CD4-positive, alpha-beta T cell treated with Interleukin-15 for 4 hours (primary cell): ENCODE results near the gene TIGD6.
"Not testable (repeated sequence)": the region's sequence is repeated elsewhere in the genome, so short reads cannot be mapped to it uniquely, and the experiment has no call there.

Source experiments
- DNase-seq: peaks from one replicate; pipeline ENCODE4 v3.0.0-alpha.2; 2020; ENCODE audit warnings: low spot score

Gene TIGD6

DNA sequence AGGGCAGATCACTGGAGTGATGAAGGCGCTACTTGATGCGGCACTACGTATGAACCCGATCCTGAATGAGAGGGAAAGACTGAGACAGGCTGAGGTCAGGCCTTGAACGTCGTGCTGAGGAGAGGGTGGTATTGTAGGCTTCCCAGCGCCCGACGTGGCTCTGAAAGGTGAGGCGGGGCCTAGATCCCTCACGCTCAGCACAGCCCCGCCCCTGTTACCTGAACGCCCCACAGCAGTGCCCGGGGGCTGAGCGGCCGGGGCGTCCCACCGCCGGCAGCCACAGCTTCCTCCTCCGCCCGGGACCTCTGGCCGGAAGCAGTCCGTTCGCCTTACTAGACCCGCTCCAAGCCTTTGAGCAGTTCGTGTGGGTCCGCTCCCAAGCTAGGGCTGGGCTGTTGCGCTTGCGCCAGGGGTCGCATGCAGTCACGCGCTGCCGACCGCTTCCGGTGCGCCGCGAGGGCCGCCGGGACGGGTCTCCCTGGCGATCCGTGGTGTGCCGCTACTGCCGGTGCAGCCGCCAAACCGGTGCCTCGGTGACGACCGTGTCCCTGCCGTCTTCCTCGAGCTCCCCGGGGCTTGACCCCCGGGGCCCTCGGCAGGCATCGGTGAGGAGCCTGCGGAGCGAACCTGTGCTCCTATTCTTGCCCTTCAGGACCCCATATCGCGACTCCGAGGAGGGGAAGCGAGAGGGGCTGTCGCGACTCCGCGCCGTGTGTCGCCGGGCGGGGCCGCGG lies at the start of gene TIGD6, which contains the start of gene HMGXB3:
Gene TIGD6 (minus strand): TSS at position 399 of the 734 bp plus-strand sequence. CDS start 4,306 bp downstream, outside the sequence.
Gene HMGXB3 (plus strand): TSS at position 484 of the 734 bp plus-strand sequence. CDS start 4,114 bp downstream, outside the sequence.
- DNase-seq: peak; percentile 88

DNA sequence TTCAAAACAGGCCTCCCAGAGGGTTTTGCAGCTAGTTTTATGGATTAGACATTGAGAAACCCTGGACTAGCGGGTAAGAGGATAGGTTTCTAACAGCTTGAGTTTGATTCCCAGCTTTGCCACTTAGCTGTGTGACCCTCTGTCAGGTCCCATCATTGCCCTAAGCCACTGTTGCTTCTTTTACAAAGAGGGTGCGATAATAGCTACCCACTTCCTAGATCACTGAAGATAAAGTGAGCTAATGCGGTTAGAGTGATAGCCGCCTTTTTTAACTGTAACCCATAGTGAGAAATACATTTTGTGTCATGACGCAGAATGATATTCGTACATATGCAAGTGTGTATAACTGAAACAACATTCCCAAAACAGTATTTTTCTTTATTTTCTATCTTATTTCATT lies 45.6 kb upstream of the TIGD6 start:
- peak; percentile 27 for DNase-seq

DNA sequence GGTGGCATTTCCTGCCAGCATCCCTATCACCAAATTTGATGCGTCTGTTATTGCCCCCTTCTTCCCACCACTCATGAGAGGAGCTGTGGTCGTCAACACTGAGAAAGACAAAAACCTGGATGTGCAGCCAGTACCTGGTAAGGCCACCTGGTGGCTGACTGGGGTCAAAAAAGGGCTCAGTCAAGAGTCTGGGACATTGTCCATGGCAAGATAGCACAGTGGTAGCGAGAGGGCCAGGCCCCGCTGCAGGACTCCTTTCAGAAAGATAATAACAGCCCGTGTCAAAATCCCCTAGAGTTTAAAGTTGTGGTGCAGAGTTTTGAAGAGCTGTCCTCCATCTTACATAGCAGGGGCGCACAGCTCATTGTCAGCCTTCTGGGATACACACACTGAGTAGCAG lies 45.1 kb upstream of the TIGD6 start:
- no peak for DNase-seq

DNA sequence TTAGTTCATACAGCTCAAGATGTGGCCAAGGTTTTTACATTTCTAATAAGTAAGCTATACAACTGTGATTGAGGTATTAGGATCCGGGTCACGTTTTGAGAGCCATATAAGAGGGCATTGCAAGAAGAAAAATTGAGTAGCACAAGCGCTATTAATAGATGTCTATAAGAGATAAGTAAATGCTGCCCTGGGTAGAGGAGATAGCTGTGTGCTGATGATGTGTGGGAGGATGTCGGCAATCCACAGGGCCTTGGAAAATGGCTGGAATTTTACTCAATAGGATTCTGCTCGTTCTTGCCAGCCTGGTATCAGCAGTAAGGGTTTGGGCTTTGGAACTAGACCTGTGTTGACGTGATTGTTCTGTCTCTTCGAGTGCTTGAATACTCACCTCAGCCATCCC lies 44.3 kb upstream of the TIGD6 start:
- no peak for DNase-seq

DNA sequence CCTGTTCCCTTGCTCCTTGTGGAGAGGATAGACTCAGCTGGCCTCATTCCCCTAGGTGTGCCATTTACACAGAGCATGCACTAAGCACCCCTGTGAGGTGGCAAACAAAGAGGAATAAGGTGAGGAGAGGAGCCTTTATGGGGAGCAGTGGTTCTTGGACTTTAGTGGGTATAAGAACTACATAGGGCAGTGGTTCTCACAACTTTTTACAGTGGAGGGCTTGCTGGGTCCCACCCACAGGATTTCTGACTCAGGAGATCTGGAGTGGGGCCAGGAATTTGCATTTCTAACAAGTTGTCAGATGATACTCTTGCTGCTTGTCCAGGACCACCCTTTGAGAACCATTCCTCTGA lies 43.9 kb upstream of the TIGD6 start:
- no peak for DNase-seq

DNA sequence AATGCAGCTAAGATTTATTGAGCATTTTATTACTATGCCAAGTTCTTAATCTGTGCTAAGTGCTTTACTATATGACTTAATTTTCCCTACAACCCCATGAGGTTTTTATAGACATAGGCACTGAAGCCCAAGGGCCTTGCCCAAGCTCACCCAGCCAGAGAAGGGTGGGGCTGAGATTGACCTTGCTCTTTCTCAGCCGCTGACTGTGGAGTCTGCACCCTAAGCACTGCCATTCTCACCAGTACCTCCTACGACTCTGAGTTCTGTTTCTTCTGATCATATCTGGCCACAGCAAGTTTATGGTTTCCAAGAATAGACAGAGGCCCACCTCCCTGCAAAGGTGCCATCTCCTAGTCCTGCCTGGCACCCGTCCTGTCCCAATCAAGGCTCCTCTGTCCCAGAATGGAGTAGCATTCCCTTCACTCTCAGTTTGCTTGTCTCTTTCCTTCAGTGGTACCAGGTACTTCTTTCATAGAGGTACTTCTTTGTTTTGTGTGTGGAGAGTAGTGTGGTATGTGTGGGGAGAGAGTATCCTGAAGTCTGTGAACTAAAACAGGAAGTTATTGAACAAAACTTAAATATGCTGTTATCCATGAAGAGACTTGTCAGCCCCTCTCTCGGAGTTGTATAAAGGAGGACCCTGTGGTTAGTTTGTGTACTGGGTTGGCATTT lies 43.3 kb upstream of the TIGD6 start:
- no peak for DNase-seq

DNA sequence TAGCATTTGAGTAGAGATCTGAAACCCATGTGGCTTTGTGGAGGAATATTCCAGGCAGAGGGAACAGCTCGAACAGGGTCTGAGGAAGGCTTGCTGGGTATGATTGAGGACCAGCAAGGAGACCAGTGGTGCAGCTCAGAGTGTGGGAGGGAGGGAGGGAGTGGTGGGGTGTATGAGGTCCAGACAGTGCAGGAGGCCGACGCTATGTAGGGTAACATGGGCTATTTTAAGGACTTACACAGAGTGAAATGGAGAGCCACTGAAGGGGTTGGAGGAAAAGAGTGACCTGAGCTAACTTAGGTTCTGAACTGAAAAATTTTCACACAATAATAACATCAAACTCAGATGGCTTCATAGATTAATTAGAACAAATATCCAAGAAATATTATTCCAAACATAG lies 42.0 kb upstream of the TIGD6 start:
- no peak for DNase-seq

DNA sequence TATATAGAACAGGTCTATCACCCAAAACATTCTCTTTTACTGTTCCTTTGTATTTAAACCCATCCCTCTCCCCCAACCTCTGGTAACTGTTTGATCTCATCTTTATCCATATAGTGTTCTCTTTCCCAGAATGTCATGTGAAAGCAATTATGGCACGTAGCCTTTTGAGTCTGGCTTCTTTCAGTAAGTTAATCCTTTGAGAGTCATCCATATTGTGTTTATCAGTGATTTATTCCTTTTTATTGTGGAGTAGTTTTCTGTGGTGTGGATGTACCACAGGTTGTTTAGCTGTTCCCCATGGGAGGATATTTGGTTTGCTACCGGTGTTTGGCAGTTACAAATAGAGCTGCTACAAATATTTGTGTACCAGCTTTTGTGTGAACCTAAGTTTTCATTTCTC lies 38.1 kb upstream of the TIGD6 start:
- DNase-seq: no peak

DNA sequence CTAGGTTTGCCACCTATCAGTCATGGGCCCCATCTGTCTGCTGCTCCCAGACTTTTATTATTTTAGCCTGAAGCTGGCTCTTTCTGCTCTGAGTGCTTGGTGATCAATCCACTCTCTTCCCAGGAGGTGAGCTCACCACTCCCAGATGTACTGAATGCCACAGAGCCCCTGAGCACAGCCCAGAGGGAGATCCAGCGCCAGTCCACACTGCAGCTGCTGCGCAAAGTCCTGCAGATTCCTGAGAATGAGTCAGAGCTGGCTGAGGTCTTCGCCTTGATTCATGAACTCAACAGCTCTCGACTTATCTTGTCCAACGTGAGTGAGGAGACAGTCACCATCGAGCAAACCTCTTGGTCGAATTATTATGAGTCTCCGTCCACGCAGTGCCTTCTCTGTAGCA lies 36.1 kb upstream of the TIGD6 start:
- DNase-seq: no peak

DNA sequence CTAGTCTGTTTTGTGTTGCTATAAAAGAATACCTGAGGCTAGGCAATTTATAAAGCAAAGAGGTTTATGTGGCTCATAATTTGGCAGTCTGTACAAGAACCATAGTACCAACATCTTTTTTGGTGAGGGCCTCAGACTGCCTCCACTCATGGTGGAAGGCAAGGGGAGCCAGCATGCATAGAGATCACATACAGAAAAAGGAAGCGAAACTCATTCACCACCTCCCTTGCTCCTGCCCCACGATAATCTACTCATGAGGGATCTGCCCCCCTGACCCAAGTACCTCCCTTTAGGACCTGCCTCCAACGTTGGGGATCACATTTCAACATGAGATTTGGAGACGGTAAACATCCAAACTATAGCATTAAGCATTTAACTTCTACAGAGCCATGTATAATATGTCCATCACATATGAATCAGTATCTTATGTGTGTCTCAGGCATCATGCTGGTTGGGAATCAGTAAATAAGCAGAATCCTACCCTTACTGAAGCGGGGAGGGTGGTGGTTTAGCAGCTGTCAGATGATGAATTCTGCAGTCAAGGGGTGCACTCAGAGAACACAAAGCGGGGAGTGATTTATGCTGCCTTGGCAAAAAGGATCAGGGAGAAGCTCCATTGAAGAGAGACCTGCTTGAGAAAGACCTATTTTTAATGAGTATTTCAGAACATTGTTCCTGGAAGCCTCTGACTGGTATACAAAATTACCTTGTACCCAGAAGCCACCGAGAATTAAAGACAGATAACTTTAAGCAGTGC lies 34.9 kb upstream of the TIGD6 start:
- DNase-seq: no peak

DNA sequence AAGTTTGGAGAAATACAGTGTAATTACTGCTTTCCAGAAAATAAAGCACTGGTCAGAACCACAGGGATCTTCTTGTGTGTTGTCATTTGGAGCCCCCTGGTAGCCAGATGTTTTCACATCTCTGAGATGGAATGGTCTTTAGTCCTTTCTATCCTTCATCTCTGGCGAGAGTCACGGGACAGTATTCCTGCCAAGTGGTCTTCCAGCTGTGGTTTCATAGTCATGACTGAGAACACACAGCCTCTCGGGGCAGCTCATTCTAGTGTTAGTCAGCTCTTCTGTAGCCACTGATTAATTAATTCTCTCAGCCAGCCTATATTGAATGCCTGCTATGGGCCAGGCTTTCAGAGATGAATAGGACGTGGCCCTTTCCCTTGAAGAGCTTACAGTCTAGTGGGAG lies 34.2 kb upstream of the TIGD6 start:
- DNase-seq: no peak

DNA sequence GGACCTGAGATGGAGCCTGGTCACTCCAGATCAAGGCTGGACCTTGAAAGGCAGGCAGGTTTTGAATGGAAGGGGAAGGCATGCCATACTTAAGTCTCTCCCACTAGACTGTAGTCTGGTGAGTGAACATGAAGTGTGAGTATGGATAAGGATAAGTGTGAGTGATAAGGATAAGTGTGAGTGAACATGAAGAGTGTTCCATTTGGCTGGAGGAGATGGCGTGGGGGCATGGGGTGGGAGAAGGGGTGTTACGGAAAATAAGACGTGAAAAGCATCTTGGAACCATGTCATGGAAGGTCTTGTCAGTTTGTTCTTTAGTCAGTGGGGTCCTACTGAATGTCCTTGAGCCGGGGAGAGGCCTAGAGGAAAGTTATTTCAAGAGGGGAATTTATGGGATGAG lies 32.9 kb upstream of the TIGD6 start:
- DNase-seq: no peak

DNA sequence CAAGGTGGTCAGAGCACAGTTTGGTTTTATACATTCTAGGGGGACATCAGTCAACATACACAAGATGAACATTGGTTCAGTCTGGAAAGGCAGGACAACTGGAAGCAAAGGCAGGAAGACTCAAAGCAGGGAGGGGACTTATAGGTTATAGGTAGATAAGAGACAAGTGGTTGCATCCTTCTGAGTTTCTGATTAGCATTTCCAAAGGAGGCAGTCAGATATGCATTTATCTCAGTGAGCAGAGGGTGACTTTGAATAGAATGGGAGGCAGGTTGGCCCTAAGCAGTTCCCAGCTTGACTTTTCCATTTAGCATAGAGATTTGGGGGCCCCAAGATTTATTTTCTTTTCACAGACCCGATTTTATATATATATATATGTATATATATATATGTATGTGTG lies 27.6 kb upstream of the TIGD6 start:
- DNase-seq: not testable (repeated sequence)

DNA sequence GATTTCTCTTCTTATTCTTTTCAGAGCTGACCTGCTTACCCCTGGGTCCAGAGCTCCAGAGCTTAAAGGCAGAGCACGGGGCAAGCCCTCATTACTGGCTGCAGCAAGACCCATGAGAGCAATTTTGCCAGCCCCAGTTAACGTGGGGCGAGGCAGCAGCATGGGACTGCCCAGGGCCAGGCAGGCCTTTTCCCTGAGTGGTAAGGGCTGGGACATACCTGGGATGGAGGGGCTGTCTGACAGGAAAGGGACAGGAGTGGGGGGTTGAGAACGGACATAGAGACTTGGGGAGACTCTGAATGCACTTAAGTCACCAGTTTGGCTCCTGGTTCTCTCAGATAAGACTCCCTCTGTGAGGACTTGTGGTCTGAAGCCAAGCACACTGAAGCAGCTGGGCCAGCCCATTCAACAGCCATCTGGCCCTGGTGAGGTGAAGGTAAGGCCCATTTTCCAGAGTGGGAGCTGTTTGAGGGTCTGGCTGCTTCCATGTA lies 26.3 kb upstream of the TIGD6 start:
- DNase-seq: no peak

DNA sequence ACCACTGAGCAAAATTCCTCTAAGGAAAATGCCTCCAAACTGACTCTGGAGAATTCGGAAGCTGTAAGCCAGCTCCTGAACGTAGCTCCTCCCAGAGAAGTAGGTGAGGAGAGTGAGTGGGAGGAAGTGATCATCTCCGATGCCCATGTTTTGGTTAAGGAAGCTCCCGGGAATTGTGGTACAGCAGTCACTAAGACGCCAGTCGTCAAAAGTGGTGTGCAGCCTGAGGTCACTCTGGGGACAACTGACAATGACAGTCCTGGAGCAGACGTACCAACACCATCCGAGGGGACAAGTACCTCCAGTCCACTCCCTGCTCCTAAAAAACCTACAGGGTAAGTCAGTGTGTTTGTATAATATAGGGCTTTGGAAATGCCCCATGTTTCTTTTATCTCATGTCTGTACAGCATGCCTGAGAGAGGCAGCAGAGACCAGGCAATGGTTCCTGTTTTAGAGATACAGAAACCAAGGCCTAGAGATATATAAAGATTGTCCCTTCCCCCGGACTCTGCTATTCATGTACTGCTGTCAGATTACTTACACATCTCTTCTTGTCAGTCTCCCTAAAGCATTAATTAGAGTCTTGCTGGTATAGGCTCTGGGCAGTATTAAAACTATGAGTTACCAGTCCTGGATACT lies 24.0 kb upstream of the TIGD6 start:
- DNase-seq: no peak

DNA sequence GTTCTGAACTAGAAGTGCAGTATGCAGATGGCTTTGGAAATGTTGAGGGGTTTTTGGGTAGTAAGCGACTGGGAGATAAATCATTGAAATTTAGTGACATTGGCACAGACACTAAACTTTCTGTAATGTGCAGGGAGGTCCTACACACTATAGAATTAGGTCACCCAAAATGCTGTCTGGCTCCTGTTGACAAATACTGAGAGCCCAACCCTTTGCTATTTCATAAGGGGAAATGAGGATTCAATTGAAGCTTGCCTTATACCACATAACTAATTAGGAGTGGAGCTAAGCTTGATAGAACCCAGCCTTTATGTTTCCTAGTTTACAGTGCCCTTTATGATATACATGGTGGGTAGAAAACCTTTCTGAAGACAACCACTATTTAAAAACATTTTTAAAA lies 22.7 kb upstream of the TIGD6 start:
- DNase-seq: no peak

DNA sequence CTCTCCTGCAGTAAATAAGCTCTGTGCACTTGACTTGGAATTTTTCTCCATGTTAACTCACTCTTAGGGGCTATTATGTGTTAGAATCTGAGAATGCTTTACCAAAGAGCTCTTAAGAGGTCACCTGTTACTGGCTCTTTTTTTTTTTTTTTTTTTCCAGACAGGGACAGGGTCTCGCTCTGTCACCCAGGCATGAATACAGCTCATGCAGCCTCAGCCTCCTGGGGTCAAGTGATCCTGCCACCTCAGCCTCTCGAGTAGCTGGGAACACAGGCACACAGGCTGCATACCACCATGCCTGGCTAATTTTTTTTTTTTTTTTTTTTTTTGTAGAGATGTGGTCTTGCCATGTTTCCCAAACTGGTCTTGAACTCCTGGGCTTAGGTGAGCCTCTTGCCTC lies 22.2 kb upstream of the TIGD6 start:
- DNase-seq: no peak

DNA sequence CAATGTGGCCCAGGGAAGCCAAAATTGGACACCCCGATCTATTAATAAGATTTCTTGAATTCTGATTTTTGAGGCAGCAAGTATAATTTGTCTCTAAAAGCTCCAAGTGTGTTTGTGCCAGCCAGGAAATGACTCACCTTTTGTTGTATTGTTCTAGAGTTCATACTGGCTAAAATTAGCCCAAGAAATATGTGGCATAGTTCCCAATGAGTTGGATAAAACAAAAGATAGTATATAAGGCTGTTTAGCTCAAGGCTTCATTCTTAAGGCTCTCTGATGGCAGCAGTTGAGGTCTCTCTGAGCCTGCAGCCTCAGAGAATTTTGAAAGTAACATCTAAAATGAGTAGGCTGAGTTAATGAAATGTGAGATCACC lies 21.7 kb upstream of the TIGD6 start:
- no peak for DNase-seq

DNA sequence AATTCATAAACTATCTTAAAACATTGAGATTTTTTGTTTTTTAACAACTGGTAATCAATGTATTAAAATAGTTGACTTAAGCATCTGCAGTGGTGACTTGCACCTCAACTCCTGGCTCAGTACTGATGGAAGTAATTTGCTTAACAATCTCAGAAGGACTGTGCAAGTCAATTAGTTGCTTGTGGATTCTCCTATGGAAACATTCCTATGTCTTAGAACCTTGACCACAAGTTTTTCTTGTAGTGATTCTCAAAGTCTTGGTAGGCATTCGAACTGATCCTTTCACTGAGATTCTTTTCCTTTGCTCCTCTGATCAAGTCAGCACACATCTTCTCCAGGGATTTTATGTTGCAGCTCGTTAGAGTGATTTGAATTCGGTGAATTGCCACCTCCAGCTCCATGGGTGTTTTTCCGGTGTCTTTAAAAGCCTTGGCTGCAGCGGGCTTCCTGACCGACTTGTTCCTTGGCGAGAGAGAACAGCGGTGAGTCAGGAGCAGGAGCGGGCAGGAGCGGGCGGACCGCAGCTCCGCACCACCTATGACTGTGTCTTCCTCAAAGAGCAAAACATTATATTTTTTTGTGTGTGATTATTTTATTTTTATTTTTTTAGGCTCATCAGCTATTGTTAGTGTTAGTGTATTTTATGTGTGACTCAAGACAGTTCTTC lies 21.2 kb upstream of the TIGD6 start:
- DNase-seq: no peak

DNA sequence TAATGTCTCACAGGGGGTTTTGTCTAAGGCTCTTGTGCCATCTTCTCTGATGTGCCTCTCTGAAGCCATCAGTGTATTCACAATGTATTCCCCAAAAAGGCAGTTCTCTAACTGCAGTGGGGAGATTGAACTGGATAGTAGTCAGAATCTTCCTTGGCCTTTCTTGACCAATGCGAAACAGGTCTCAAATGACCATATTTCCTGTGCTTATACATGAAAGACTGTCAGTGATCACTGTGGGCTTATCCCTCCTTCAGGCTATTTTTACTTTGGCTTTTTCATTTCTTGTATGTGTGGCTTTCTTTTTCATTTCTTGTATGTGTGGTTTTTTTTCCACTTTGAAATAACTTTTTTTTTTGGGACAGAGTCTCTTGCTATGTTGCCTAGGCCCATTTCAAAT lies 19.8 kb upstream of the TIGD6 start:
- no peak for DNase-seq

DNA sequence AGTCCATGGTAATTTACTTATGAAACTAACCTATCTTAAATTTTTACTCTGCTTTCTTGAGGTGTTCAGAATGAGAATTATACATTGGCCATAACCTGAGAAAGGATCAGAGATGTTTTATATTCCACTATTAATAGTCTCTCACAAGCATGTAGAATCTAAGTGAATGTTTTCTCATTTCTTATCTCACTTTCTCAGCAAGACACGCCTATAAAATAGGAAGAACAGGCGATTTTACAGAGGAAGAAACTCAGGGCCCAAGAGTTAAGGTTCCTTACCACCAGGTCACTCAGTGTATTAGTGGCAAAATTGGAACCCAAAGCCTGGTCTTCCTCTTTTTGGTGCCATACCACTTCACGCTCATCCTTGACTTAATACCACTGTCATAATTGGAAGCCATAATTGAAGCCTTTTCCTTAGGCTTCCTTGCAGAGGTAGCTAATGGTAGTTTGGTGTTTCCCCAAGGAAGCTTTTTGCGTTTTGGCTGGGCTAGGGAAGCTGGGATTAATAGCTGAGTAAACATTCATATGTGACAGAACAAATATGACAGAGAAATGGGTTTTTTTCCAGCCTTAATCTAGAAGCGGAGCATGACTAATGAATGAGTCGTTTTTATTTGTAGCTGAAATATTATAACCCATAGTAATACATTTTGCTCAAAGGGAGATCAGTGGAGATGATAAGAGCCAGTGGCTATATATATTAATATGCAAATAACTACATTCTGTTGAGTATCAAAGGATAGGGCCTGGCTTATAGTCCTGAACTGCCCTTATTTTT lies 17.0 kb upstream of the TIGD6 start:
- DNase-seq: no peak
